PC-3 (cell line): ENCODE measurements around the gene LIME1. TPM values are rescaled to one million over a fixed set of nuclear protein-coding genes. Genes with fewer than 3 reads are reported as not detected.

Experiments used
- ATAC-seq: fragments of 200-7000 bp; cut with Tn5 transposase; 2 replicates; pipeline ENCODE4 v1.9.1; 2020; ENCODE audit warnings: mild to moderate bottlenecking, moderate library complexity
- BruUV-seq: library from RNA; stranded (reverse); fragments of 400-500 nt; replicated peaks from 2 replicates; lab custom pipeline; 2021; lab: Mats Ljungman, UMichigan
- CTCF ChIA-PET: fragments of 300-600 bp; sonication (Branson Sonifier 250); formaldehyde crosslinking; loops from one replicate; lab custom pipeline; 2022; ENCODE audit warnings: antibody characterized with exemption; lab: Charles Lee
- POLR2A ChIA-PET: fragments of 300-600 bp; sonication (Branson Sonifier 250); formaldehyde crosslinking; loops from one replicate; lab custom pipeline; 2022; ENCODE audit warnings: antibody characterized with exemption; ENCODE audit not compliant: unreplicated experiment; lab: Charles Lee
- DNase-seq: peaks from one replicate; pipeline ENCODE4 v3.0.0-alpha.2; 2015
- H2AFZ ChIP-seq: fragments of 300-600 bp; sonication (generic); 2 replicates; pipeline ENCODE4 v1.6.0; 2016; ENCODE audit warnings: antibody characterized with exemption, low read length
- H3F3A ChIP-seq: fragments of 300-600 bp; sonication (generic); one replicate; pipeline ENCODE4 v1.6.0; 2017; ENCODE audit warnings: antibody characterized with exemption, low read length, control low read depth, mild to moderate bottlenecking; ENCODE audit not compliant: unreplicated experiment
- H3K27ac ChIP-seq: fragments of 300-600 bp; sonication (generic); 2 replicates; pipeline ENCODE4 v1.5.1; 2016; ENCODE audit warnings: mild to moderate bottlenecking, low read length
- H3K27me3 ChIP-seq: fragments of 300-600 bp; sonication (generic); 2 replicates; pipeline ENCODE4 v1.6.1; 2016; ENCODE audit warnings: low read length, mixed read lengths
- H3K36me3 ChIP-seq: fragments of 300-600 bp; sonication (generic); 2 replicates; pipeline ENCODE4 v1.6.1; 2016; ENCODE audit warnings: low read depth, mixed run types, low read length, mixed read lengths
- H3K4me1 ChIP-seq: fragments of 300-600 bp; sonication (generic); 2 replicates; pipeline ENCODE4 v1.5.1; 2016; ENCODE audit warnings: low read length; ENCODE audit not compliant: insufficient read depth
- H3K4me2 ChIP-seq: fragments of 300-600 bp; sonication (generic); 2 replicates; pipeline ENCODE4 v1.6.0; 2016; ENCODE audit warnings: low read length
- H3K4me3 ChIP-seq: fragments of 300-600 bp; sonication (generic); 2 replicates; pipeline ENCODE4 v1.5.1; 2016; ENCODE audit warnings: mild to moderate bottlenecking, low read length, mixed read lengths
- H3K79me2 ChIP-seq: fragments of 300-600 bp; sonication (generic); 2 replicates; pipeline ENCODE4 v1.6.1; 2017; ENCODE audit warnings: low read length, mixed read lengths
- H3K9ac ChIP-seq: fragments of 300-600 bp; sonication (generic); 2 replicates; pipeline ENCODE4 v1.6.0; 2016; ENCODE audit warnings: mild to moderate bottlenecking, low read length
- H3K9me2 ChIP-seq: fragments of 300-600 bp; sonication (generic); replicated peaks from 2 replicates; pipeline ENCODE4 v1.6.1; 2016; ENCODE audit warnings: mixed run types, low read length, mixed read lengths
- H3K9me3 ChIP-seq: fragments of 300-600 bp; sonication (generic); 2 replicates; pipeline ENCODE4 v1.6.1; 2016; ENCODE audit warnings: low read length, mixed read lengths
- H4K20me1 ChIP-seq: fragments of 300-600 bp; sonication (generic); 2 replicates; pipeline ENCODE4 v1.6.1; 2016; ENCODE audit warnings: low read length, mixed read lengths
- EZH2 ChIP-seq: fragments of 300-600 bp; sonication (generic); IDR thresholded peaks from one replicate; pipeline ENCODE4 v1.6.1; 2017; ENCODE audit warnings: antibody characterized with exemption, mild to moderate bottlenecking, low read length; ENCODE audit not compliant: unreplicated experiment
- EZH2phosphoT487 ChIP-seq: fragments of 300-600 bp; sonication (generic); IDR thresholded peaks from 2 replicates; pipeline ENCODE4 v1.6.1; 2018; ENCODE audit warnings: mild to moderate bottlenecking, antibody characterized with exemption, low read length, borderline replicate concordance
- intact Hi-C: fragments of 100-400 bp; cut with micrococcal nuclease; formaldehyde crosslinking; loops from 2 replicates; pipeline ENCODE4 v1.9.0; 2023
- total RNA-seq: library from RNA; depleted of rRNA; stranded (reverse); fragments of >200 nt; gene quantifications from 2 replicates; pipeline ENCODE4 v1.2.3, GENCODE V29; 2014
- TF ChIP-seq, protein P1 (sequence below): fragments of 300-600 bp; sonication (generic); conservative IDR thresholded peaks from 2 replicates; pipeline ENCODE4 v1.5.1; 2017; ENCODE audit warnings: antibody characterized with exemption, low read depth, mild to moderate bottlenecking, low read length

LIME1 gene
- total RNA-seq, 1 experiment from 2014 or later, result 17.3 TPM

DNA sequence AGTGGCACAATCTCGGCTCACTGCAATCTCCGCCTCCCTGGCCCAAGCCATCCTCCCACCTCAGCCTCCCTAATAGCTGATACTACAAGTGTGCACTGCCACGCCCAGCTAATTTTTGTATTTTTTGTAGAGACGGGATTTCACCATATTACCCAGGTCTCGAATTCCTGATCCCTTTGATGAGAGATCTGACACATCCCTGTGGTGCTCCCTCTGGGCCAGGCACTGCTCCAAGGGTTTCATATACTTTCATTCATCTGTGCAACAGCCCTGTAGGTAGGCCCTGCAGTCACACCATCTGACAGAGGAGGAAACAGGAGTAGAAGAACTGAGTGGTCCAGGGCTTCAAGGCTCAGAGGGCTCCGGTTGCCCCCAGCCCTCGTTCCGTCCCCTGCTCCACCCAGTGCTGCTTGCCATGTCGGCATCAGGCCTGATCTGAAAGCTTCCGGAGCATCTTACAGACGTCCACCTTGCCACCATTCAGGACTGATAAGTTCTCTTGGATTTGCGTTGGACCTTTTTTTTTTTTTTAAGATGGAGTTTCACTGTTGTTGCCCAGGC, 25.3 kb upstream of the LIME1 start:
- H3K9me2 ChIP-seq, result no peaks in the 10 kb centered on the region
- no peak overlapping the region for H3K4me3 ChIP-seq
- H3K36me3 ChIP-seq, result peaks cover 55% of the 10 kb centered on the region
- H4K20me1 ChIP-seq, result no peaks in the 10 kb centered on the region
- no peak for DNase-seq
- intact Hi-C loops, result no loop called here
- ChIA-PET CTCF (no interaction called here), POLR2A (no interaction called here)
- no peak overlapping the region for H3K9ac ChIP-seq
- no peaks in the 10 kb centered on the region for H3K27me3 ChIP-seq
- no peak overlapping the region for H3K4me2 ChIP-seq
- H3K9me3 ChIP-seq, result no peaks in the 10 kb centered on the region
- H3K79me2 ChIP-seq, result peaks cover 95% of the 10 kb centered on the region
- TF ChIP-seq, protein P1, sequence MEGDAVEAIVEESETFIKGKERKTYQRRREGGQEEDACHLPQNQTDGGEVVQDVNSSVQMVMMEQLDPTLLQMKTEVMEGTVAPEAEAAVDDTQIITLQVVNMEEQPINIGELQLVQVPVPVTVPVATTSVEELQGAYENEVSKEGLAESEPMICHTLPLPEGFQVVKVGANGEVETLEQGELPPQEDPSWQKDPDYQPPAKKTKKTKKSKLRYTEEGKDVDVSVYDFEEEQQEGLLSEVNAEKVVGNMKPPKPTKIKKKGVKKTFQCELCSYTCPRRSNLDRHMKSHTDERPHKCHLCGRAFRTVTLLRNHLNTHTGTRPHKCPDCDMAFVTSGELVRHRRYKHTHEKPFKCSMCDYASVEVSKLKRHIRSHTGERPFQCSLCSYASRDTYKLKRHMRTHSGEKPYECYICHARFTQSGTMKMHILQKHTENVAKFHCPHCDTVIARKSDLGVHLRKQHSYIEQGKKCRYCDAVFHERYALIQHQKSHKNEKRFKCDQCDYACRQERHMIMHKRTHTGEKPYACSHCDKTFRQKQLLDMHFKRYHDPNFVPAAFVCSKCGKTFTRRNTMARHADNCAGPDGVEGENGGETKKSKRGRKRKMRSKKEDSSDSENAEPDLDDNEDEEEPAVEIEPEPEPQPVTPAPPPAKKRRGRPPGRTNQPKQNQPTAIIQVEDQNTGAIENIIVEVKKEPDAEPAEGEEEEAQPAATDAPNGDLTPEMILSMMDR, result no peak
- TF ChIP-seq EZH2phosphoT487, result no peak
- no peak for TF ChIP-seq EZH2
- no peak overlapping the region for H2AFZ ChIP-seq
- no TSS peak for BruUV-seq
- H3F3A ChIP-seq, result no peaks in the 10 kb centered on the region
- no peak for ATAC-seq
- H3K4me1 ChIP-seq, result peaks cover 14% of the 10 kb centered on the region
- no peak overlapping the region for H3K27ac ChIP-seq

GRCh38 chr20:63712191-63712590, 24.3 kb upstream of the LIME1 start:
- no peak for ATAC-seq
- intact Hi-C loops, result no loop called here
- Histone ChIP-seq H3K4me2 (no peak overlapping the region), H3K9ac (no peak overlapping the region), H3K9me3 (no peaks in the 10 kb centered on the region), H3K36me3 (peaks cover 58% of the 10 kb centered on the region), H3K9me2 (no peaks in the 10 kb centered on the region), H2AFZ (no peak overlapping the region), H3K27me3 (no peaks in the 10 kb centered on the region), H3K27ac (no peak overlapping the region), H3K79me2 (peaks cover 95% of the 10 kb centered on the region), H3K4me1 (peaks cover 9% of the 10 kb centered on the region), H4K20me1 (no peaks in the 10 kb centered on the region), H3K4me3 (no peak overlapping the region), H3F3A (no peaks in the 10 kb centered on the region)
- CTCF ChIA-PET, result no interaction called here
- no TSS peak for BruUV-seq
- POLR2A ChIA-PET, result no interaction called here
- TF ChIP-seq, protein P1, result no peak
- TF ChIP-seq EZH2 (no peak), EZH2phosphoT487 (no peak)
- DNase-seq, result no peak

GRCh38 chr20:63714858-63715257, 21.6 kb upstream of the LIME1 start:
- no peak overlapping the region for H2AFZ ChIP-seq
- H3K4me2 ChIP-seq, result no peak overlapping the region
- ChIA-PET CTCF (no interaction called here), POLR2A (no interaction called here)
- intact Hi-C loops, result no loop called here
- no peak for ATAC-seq
- H3F3A ChIP-seq, result no peaks in the 10 kb centered on the region
- TF ChIP-seq EZH2phosphoT487 (no peak), EZH2 (no peak)
- TF ChIP-seq, protein P1, result no peak
- H3K79me2 ChIP-seq, result peaks cover 94% of the 10 kb centered on the region
- H3K9me2 ChIP-seq, result no peaks in the 10 kb centered on the region
- H3K4me3 ChIP-seq, result no peak overlapping the region
- no peaks in the 10 kb centered on the region for H3K9me3 ChIP-seq
- no peak for DNase-seq
- no peak overlapping the region for H3K9ac ChIP-seq
- H3K27me3 ChIP-seq, result no peaks in the 10 kb centered on the region
- H3K27ac ChIP-seq, result no peak overlapping the region
- no TSS peak for BruUV-seq
- H4K20me1 ChIP-seq, result no peaks in the 10 kb centered on the region
- H3K36me3 ChIP-seq, result peaks cover 73% of the 10 kb centered on the region
- no peaks in the 10 kb centered on the region for H3K4me1 ChIP-seq
